Transverse colon (tissue), 3 donors: ENCODE measurements around the gene FEN1.

Experiments used
- EP300 ChIP-seq: sonication (generic); formaldehyde crosslinking; IDR thresholded peaks from one replicate; pipeline ENCODE4 v1.6.1; 2017; ENCODE audit warnings: antibody characterized with exemption, low read depth
- POLR2A ChIP-seq: fragments of 450-650 bp; IDR thresholded peaks from one replicate; pipeline ENCODE4 v1.6.1; 2016; ENCODE audit warnings: antibody characterized with exemption, mild to moderate bottlenecking, moderate library complexity
- POLR2AphosphoS5 ChIP-seq, 3 donors: sonication (generic); formaldehyde crosslinking; IDR thresholded peaks; one replicate each; pipeline ENCODE4 v1.6.1; 2016; ENCODE audit warnings: antibody characterized with exemption in 3 of 3

DNA sequence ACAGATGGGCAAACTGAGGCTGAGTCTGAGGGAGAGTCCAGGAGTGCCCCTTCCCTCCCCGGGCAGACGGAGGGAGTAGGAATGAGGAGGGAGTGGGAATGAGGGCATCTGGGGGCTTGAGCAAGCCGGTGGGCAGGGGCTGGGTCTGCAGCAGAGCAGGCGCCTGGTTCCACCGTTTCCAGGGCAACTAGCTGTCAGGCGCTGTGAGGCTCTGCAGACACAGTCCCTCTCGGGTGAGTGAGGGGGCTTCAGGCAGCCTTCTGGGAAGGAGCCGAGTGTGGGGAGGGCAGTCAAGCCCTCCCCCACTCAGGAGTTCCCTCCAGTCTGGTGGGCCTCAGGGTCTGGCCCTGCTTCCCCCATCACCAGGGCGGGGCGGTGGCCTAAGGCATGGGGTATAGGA lies 19.4 kb upstream of the FEN1 start:
- TF ChIP-seq POLR2A = no peak
- TF ChIP-seq EP300 = no peak
- TF ChIP-seq POLR2AphosphoS5 (IDR thresholded peaks at IDR 0.05) = no peak
